AG04449 (cell line): Measurements from ENCODE around the gene PDE1A.

Experiments
- CTCF ChIA-PET: fragments of 350-600 bp; formaldehyde crosslinking; extraction: SDS; loops from one replicate; lab custom pipeline; 2021; ENCODE audit warnings: antibody characterized with exemption; lab: Yijun Ruan, JAX
- POLR2A ChIA-PET: fragments of 400-600, 350-600 bp; formaldehyde crosslinking; extraction: SDS; loops from one replicate; lab custom pipeline; 2020; ENCODE audit warnings: antibody characterized with exemption, inconsistent platforms; lab: Yijun Ruan, JAX
- DNase-seq: peaks from one replicate; pipeline ENCODE4 v3.0.0-alpha.2; 2010; ENCODE audit warnings: low read depth, low spot score
- H3K4me3 ChIP-seq: 2 replicates; pipeline ENCODE4 v1.5.1; 2011; ENCODE audit warnings: low read depth, mild to moderate bottlenecking, control low read depth, low read length
- CTCF ChIP-seq: IDR thresholded peaks from one replicate; pipeline ENCODE4 v1.5.1; 2011; ENCODE audit warnings: mild to moderate bottlenecking, moderate library complexity, low read length, control low read depth, inconsistent platforms; ENCODE audit not compliant: insufficient read depth; ENCODE audit errors: missing control alignments

The PDE1A gene

GRCh38 chr2:182301093-182301492 is 125.7 kb downstream of the PDE1A start:
- no peak for DNase-seq

GRCh38 chr2:182300608-182301007 is 126.2 kb downstream of the PDE1A start:
- DNase-seq = no peak
- ChIA-PET POLR2A (no interaction called here), CTCF (interaction anchor here (2.2 to 2.7 kb wide), 2 partner anchors 348 to 351 kb away, joined by 5 to 17 read pairs; no protein-coding TSS in a partner anchor)
- TF ChIP-seq CTCF = no peak
- no peak overlapping the region for H3K4me3 ChIP-seq

More at GRCh38 chr2:182301093-182301492, 125.7 kb downstream of the PDE1A start:
- ChIA-PET CTCF (interaction anchor here (2.2 to 2.7 kb wide), 2 partner anchors 347 to 351 kb away, joined by 5 to 17 read pairs; no protein-coding TSS in a partner anchor), POLR2A (no interaction called here)
- no peak overlapping the region for H3K4me3 ChIP-seq
- TF ChIP-seq CTCF = no peak

GRCh38 chr2:182299632-182300031 is 127.2 kb downstream of the PDE1A start:
- no peak for DNase-seq
- no peak overlapping the region for H3K4me3 ChIP-seq
- ChIA-PET CTCF (interaction anchor here (2.2 to 2.7 kb wide), 2 partner anchors 349 to 352 kb away, joined by 5 to 17 read pairs; no protein-coding TSS in a partner anchor), POLR2A (no interaction called here)
- TF ChIP-seq CTCF = no peak

GRCh38 chr2:182298456-182298855 is 128.4 kb downstream of the PDE1A start:
- ChIA-PET POLR2A (no interaction called here), CTCF (interaction anchor here (1.2 kb wide), 1 partner anchor 10 kb away, joined by 3 read pairs; no protein-coding TSS in a partner anchor)
- no peak overlapping the region for H3K4me3 ChIP-seq
- TF ChIP-seq CTCF = no peak
- DNase-seq = no peak

- no peak for TF ChIP-seq CTCF
- ChIA-PET POLR2A (no interaction called here), CTCF (no interaction called here)
- no peak overlapping the region for H3K4me3 ChIP-seq
- no peak for DNase-seq
These were observed 135.5 kb downstream of the PDE1A start for GRCh38 chr2:182291296-182291695.

- CTCF ChIA-PET = interaction anchor here (1.0 kb wide), 1 partner anchor 11 kb away, joined by 3 read pairs; no protein-coding TSS in a partner anchor
- TF ChIP-seq CTCF = no peak
- DNase-seq = no peak
- POLR2A ChIA-PET = no interaction called here
- H3K4me3 ChIP-seq = no peak overlapping the region
These were observed 143.3 kb downstream of the PDE1A start for GRCh38 chr2:182283512-182283911.
